GM19463 (cell line): ENCODE results near the gene RAB4B.
"Not testable (repeated sequence)": the region's sequence is repeated elsewhere in the genome, so short reads cannot be mapped to it uniquely, and the experiment has no call there.

Source experiments
- ATAC-seq: cut with Tn5 transposase; IDR thresholded peaks from one replicate; pipeline ENCODE4 v1.9.1; 2021; ENCODE audit warnings: mild to moderate bottlenecking, moderate library complexity; ENCODE audit not compliant: unreplicated experiment

Gene RAB4B

DNA sequence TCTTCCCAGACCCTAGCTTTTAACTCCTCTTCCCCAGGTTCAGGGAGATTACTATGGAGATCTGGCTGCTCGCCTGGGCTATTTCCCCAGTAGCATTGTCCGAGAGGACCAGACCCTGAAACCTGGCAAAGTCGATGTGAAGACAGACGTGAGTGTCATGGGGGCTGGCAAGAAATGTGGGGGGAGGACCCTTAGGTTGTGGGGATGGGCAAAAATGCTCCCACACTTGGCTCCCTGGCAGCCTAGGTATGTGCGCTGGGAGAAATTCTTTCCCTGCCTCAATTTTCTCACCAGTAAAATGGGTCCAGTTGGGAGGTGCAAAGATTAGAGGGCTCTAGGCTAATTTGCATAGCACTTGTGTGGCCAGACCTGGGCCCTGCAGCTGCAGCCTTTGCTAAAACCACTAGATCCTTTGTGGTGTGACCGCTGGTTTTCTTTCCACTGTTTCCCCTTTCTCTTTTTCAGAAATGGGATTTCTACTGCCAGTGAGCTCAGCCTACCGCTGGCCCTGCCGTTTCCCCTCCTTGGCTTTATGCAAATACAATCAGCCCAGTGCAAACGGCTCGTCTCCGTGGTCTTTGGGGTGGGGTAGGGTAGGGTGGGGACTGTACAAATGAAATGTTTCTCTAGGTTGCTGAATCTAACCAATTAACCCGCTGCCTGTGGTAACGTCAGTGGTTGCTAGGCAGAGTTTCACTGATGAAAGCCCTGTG, 959 bp upstream of the RAB4B start:
- peak; percentile 65 for ATAC-seq

DNA sequence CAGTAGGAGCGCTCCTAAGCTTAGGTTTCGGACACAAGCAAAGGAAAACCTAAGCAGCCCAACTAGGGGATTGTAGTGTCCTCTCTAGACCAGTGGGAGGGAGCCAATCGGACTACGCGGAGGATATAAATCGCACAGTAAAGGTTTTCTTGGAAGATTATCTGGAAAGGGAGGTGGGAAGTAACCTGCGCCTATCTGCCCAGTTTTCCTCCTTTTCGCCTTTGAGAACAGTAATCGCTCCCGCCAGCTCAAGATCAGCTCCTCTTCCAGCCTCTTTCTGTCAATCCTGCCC, 456 bp upstream of the RAB4B start:
- ATAC-seq = no peak

GRCh38 chr19:40778706-40779284, 748 bp downstream of the RAB4B start:
- ATAC-seq = no peak

DNA sequence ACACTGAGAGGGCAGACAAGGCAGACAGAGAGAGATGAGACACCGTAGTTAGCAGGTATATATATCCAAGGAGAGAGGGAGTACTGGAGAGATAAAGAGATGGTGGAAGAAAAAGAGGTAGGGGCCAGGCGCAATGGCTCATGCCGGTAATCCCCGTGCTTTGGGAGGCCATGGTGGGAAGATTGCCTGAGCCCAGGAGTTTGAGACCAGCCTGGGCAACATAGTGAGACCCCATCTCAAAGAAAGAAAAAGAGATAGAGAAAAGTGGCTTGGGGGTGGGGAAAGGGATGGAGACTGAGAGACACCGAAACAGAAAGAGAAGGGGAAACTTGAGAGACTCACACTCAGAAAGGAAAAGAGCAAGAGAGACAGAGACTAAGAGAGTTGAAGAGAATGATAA, 2.5 kb downstream of the RAB4B start:
- no peak for ATAC-seq

DNA sequence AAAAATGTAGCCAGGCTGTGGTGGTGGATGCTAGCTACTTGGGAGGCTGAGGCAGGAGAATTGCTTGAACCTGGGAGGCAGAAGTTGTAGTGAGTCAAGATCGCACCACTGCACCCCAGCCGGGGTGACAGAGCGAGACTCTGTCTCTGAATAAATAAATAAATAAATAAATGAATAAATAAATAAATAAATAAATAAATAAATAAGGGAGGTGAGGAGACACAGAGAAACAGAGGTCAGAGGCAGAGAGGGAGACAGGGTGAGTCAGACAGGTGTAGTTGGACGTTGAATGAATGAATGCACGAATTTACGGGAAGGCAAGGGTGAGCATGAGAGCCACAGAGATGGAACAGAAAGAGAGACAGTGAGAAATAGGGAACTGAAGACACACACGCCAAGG, 3.1 kb downstream of the RAB4B start:
- ATAC-seq = no peak

DNA sequence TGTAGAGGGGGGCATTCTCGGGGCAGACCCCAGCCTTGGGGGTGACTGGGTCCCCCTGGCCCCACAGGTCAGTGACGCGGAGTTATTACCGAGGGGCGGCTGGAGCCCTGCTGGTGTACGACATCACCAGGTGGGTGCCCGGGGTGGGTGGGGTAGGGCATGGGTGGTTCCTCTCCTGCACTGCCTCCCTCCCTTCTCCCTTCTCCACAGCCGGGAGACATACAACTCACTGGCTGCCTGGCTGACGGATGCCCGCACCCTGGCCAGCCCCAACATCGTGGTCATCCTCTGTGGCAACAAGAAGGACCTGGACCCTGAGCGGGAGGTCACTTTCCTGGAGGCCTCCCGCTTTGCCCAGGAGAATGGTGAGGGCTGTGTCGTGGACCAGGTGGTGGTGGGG, 5.7 kb downstream of the RAB4B start:
- no peak for ATAC-seq

GRCh38 chr19:40784146-40784545, 6.1 kb downstream of the RAB4B start:
- not testable (repeated sequence) for ATAC-seq

GRCh38 chr19:40785526-40785925, 7.5 kb downstream of the RAB4B start:
- ATAC-seq = no peak

DNA sequence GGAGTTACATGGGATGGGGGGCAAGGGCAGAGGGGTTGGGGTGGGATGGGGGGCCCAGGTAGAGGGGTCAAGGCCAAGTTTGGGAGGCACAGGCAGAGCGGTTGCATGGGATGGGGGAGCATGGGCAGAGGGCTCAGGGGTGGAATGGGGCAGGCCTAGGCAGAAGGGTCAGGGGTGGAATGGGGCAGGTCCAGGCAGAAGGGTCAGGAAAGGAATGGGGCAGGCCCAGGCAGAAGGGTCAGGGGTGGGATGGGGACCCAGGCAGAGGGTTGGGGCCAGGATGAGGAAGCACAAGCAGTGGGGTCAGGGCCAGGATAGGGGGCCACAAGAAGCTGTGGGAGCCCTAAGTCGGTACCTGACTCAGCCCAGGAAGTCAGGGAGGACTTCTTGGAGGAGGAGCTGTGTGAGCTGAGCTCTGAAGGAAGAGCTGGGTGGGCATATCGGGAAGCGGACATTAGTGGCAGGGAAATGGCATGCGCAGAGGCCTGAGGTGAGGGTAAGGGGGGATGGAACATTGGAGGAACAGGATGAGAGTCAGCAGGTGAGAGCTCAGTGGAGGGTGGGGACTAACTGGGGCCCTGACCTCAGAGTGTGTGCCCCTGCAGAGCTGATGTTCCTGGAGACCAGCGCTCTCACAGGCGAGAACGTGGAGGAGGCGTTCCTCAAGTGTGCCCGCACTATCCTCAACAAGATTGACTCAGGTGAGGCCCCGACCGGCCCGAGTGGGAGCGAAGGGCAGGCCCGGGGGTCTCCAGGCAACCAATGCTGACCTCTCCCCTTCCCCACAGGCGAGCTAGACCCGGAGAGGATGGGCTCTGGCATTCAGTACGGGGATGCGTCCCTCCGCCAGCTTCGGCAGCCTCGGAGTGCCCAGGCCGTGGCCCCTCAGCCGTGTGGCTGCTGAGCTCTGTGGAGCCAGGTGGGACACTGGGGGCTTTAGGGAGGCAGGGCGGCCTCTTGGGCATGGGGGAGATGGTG, 8.3 kb downstream of the RAB4B start:
- no peak for ATAC-seq

- no peak for ATAC-seq
These were observed 13.3 kb downstream of the RAB4B start for GRCh38 chr19:40791349-40791748.

- no peak for ATAC-seq
These were observed 13.9 kb downstream of the RAB4B start for GRCh38 chr19:40791996-40792395.

DNA sequence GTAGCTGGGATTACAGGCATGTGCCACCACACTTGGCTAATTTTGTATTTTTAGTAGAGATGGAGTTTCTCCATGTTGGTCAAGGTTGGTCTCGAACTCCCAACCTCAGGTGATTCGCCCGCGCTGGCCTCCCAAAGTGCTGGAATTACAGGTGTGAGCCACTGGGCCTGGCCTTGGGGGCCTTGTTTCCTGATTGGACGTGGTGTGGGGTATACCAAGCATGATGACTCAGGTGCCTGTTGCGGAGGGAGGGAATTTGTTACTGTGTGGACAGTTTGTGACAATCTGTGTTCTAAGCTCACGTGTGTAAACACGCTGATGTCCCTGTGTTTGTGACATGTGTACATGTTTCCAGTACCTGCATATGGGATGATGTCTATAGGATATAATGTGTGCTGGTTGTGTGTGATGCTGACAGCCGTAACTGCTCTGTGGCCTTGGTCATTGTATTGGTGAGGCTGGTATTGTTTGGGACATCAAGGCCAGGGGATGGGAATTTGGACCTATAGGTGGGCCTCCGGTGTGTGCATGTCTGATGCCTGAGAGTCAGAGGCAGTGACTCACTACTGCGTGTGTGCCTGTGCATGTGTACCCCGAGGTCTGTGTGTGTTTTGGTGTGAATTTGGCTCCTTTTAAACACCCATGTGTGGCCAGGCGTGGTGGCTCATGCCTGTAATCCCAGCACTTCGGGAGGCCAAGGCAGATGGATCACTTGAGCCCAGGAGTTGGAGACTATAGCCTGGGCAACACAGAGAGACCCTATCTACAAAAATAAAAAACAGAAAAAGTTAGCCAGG, 19.3 kb downstream of the RAB4B start:
- ATAC-seq = no peak

DNA sequence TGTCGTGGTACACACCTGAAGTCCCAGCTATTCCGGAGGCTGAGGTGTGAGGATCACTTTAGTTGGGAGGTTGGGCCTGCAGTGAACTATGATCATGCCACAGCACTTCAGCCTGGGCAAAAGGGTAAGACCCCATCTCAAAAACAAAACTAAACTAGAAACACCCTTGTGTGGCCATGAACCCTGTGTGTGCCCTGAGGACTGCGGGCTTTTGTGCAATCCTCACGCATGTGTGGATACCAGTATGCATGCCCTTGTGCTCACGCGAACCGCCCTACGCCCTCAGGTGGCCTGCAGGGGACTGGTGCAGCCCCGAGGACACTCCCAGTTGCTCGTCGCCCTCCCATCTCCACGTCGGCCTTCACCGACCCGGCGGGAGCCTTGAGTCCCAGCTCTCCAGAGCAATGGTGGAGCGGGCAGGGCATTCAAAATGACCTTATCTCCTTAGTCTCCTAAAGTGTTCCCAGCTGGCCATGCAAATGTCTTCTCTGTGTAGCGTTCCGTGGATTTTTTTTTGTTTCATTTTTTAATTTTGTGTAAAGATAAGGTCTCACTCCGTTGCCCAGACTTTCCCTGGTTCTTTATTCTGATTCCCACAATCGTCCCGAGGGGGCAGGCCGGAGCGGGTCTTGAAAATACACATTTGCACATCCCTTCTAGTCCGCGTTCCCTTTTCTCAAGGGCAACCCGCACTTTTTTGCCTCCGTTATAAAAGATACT, 20.1 kb downstream of the RAB4B start:
- ATAC-seq = no peak

- ATAC-seq = peak; percentile 76
These were observed 20.9 kb downstream of the RAB4B start, which contains the start of gene EGLN2 for GRCh38 chr19:40798683-40799557. Gene EGLN2, plus strand, starts transcription at chr19:40799191. Its CDS starts 1,382 bp downstream, at chr19:40800573.

DNA sequence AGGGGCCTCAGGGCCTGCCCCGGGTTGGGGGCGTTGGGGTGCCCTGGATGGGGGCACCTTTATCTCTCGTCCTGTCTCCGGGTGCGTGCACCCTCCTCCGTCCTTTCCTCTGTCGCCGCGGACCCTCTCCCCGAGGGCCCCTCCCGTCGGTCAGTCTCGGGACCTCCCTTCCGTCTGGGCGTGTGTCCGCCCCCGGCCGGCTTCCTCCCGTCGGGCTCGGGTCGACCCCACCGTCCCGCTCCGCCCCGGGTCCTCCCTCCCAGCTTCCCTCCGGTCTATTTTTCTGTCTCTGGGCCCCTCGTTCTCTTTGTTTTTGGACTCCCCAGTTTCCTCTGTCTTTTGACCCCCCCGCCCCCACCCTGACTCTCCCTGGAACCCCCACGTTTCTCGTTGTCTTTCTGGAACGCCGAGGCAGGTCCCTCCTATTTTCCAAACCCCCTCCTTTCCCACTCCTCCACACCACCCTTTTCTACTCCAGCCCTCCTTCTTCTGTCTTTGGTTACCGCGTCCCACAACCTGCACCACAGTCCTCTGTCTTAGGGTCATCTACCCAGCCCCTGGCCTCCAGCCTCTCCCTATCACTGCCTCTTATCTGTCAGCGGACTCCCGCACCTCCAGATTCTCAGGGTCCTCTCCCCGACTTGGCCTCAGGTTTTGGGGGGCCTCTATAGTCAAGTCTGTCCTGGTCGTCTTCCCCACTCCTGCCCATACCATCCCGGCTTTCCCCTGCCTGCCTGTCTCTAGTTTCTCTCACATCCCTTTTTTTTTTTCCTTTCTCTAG, 21.7 kb downstream of the RAB4B start:
- ATAC-seq = no peak

GRCh38 chr19:40800339-40800996, 22.4 kb downstream of the RAB4B start:
- no peak for ATAC-seq

DNA sequence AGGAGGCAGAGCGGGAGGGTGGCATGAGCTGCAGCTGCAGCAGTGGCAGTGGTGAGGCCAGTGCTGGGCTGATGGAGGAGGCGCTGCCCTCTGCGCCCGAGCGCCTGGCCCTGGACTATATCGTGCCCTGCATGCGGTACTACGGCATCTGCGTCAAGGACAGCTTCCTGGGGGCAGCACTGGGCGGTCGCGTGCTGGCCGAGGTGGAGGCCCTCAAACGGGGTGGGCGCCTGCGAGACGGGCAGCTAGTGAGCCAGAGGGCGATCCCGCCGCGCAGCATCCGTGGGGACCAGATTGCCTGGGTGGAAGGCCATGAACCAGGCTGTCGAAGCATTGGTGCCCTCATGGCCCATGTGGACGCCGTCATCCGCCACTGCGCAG, 22.9 kb downstream of the RAB4B start:
- ATAC-seq = no peak
